ENCODE results near the gene RPS17.

Gene RPS17

GRCh38 chr15:82545478-82545877, 5.2 kb upstream of the RPS17 start:
- Histone ChIP-seq H3K36me3 (ENCODE audit: control insufficient read depth in 1 of 2, insufficient read depth in 2 of 2, low read length in 2 of 2) (peaks cover 0 to 24% of the 10 kb centered on the region in 2 donors), H3K27ac (ENCODE audit: low read length) (no peak overlapping the region), H3K4me3 (ENCODE audit: low read depth in 1 of 2, low read length in 2 of 2) (no peak overlapping the region), H3K9me3 (ENCODE audit: control insufficient read depth in 1 of 2, low read length in 2 of 2) (no peaks in the 10 kb centered on the region), H3K27me3 (ENCODE audit: low read depth, low read length) (no peaks in the 10 kb centered on the region), H3K4me1 (ENCODE audit: control insufficient read depth in 1 of 2, insufficient read depth in 2 of 2, low read length in 2 of 2) (peaks cover 0 to 4% of the 10 kb centered on the region in 2 donors)

- no peak overlapping the region for H3K4me3 ChIP-seq (ENCODE audit: low read depth in 1 of 2, low read length in 2 of 2)
- H3K9me3 ChIP-seq (ENCODE audit: control insufficient read depth in 1 of 2, low read length in 2 of 2), result no peaks in the 10 kb centered on the region
- no peaks in the 10 kb centered on the region for H3K27me3 ChIP-seq (ENCODE audit: low read depth, low read length)
- H3K27ac ChIP-seq (ENCODE audit: low read length), result no peak overlapping the region
- peaks cover 0 to 4% of the 10 kb centered on the region in 2 donors for H3K4me1 ChIP-seq (ENCODE audit: control insufficient read depth in 1 of 2, insufficient read depth in 2 of 2, low read length in 2 of 2)
- peaks cover 0 to 20% of the 10 kb centered on the region in 2 donors for H3K36me3 ChIP-seq (ENCODE audit: control insufficient read depth in 1 of 2, insufficient read depth in 2 of 2, low read length in 2 of 2)
Measured at GRCh38 chr15:82545002-82545401, 4.7 kb upstream of the RPS17 start.

- no peaks in the 10 kb centered on the region for H3K9me3 ChIP-seq (ENCODE audit: control insufficient read depth in 1 of 2, low read length in 2 of 2)
- H3K36me3 ChIP-seq (ENCODE audit: control insufficient read depth in 1 of 2, insufficient read depth in 2 of 2, low read length in 2 of 2), result peaks cover 0 to 14% of the 10 kb centered on the region in 2 donors
- no peak overlapping the region for H3K27ac ChIP-seq (ENCODE audit: low read length)
- no peak overlapping the region for H3K4me3 ChIP-seq (ENCODE audit: low read depth in 1 of 2, low read length in 2 of 2)
- peaks cover 0 to 4% of the 10 kb centered on the region in 2 donors for H3K4me1 ChIP-seq (ENCODE audit: control insufficient read depth in 1 of 2, insufficient read depth in 2 of 2, low read length in 2 of 2)
- H3K27me3 ChIP-seq (ENCODE audit: low read depth, low read length), result no peaks in the 10 kb centered on the region
Measured at GRCh38 chr15:82544431-82544830, 4.2 kb upstream of the RPS17 start.

- no peaks in the 10 kb centered on the region for H3K9me3 ChIP-seq (ENCODE audit: control insufficient read depth in 1 of 2, low read length in 2 of 2)
- H3K27me3 ChIP-seq (ENCODE audit: low read depth, low read length), result no peaks in the 10 kb centered on the region
- H3K4me1 ChIP-seq (ENCODE audit: control insufficient read depth in 1 of 2, insufficient read depth in 2 of 2, low read length in 2 of 2), result peaks cover 7 to 15% of the 10 kb centered on the region in 2 donors
- H3K36me3 ChIP-seq (ENCODE audit: control insufficient read depth in 1 of 2, insufficient read depth in 2 of 2, low read length in 2 of 2), result peaks cover 7 to 16% of the 10 kb centered on the region in 2 donors
- H3K4me3 ChIP-seq (ENCODE audit: low read depth in 1 of 2, low read length in 2 of 2), result no peak overlapping the region
- H3K27ac ChIP-seq (ENCODE audit: low read length), result no peak overlapping the region
Measured at GRCh38 chr15:82543160-82543559, 2.9 kb upstream of the RPS17 start.

GRCh38 chr15:82540984-82541431, 751 bp upstream of the RPS17 start:
- H3K4me1 ChIP-seq (ENCODE audit: control insufficient read depth in 1 of 2, insufficient read depth in 2 of 2, low read length in 2 of 2), result peaks cover 8 to 22% of the 10 kb centered on the region in 2 donors
- H3K4me3 ChIP-seq (ENCODE audit: low read depth in 1 of 2, low read length in 2 of 2), result peak overlapping the region; percentile 92 to 98
- no peaks in the 10 kb centered on the region for H3K9me3 ChIP-seq (ENCODE audit: control insufficient read depth in 1 of 2, low read length in 2 of 2)
- H3K27me3 ChIP-seq (ENCODE audit: low read depth, low read length), result no peaks in the 10 kb centered on the region
- peaks cover 29 to 32% of the 10 kb centered on the region in 2 donors for H3K36me3 ChIP-seq (ENCODE audit: control insufficient read depth in 1 of 2, insufficient read depth in 2 of 2, low read length in 2 of 2)
- peak overlapping the region; percentile 95 for H3K27ac ChIP-seq (ENCODE audit: low read length)

GRCh38 chr15:82539691-82540054, 584 bp downstream of the RPS17 start:
- H3K9me3 ChIP-seq (ENCODE audit: control insufficient read depth in 1 of 2, low read length in 2 of 2), result no peaks in the 10 kb centered on the region
- H3K4me1 ChIP-seq (ENCODE audit: control insufficient read depth in 1 of 2, insufficient read depth in 2 of 2, low read length in 2 of 2), result peaks cover 8 to 22% of the 10 kb centered on the region in 2 donors
- H3K36me3 ChIP-seq (ENCODE audit: control insufficient read depth in 1 of 2, insufficient read depth in 2 of 2, low read length in 2 of 2), result peaks cover 30 to 32% of the 10 kb centered on the region in 2 donors
- peak overlapping the region; percentile 92 to 98 for H3K4me3 ChIP-seq (ENCODE audit: low read depth in 1 of 2, low read length in 2 of 2)
- peak overlapping the region; percentile 75 for H3K27ac ChIP-seq (ENCODE audit: low read length)
- H3K27me3 ChIP-seq (ENCODE audit: low read depth, low read length), result no peaks in the 10 kb centered on the region

- H3K9me3 ChIP-seq (ENCODE audit: control insufficient read depth in 1 of 2, low read length in 2 of 2), result no peaks in the 10 kb centered on the region
- peak overlapping the region; percentile 75 for H3K27ac ChIP-seq (ENCODE audit: low read length)
- H3K36me3 ChIP-seq (ENCODE audit: control insufficient read depth in 1 of 2, insufficient read depth in 2 of 2, low read length in 2 of 2), result peaks cover 30 to 36% of the 10 kb centered on the region in 2 donors
- peak overlapping the region; percentile 92 to 98 for H3K4me3 ChIP-seq (ENCODE audit: low read depth in 1 of 2, low read length in 2 of 2)
- H3K4me1 ChIP-seq (ENCODE audit: control insufficient read depth in 1 of 2, insufficient read depth in 2 of 2, low read length in 2 of 2), result peaks cover 8 to 22% of the 10 kb centered on the region in 2 donors
- no peaks in the 10 kb centered on the region for H3K27me3 ChIP-seq (ENCODE audit: low read depth, low read length)
Measured at GRCh38 chr15:82538961-82539690, 1.1 kb downstream of the RPS17 start.

- Histone ChIP-seq H3K36me3 (ENCODE audit: control insufficient read depth in 1 of 2, insufficient read depth in 2 of 2, low read length in 2 of 2) (peaks cover 30 to 47% of the 10 kb centered on the region in 2 donors), H3K4me1 (ENCODE audit: control insufficient read depth in 1 of 2, insufficient read depth in 2 of 2, low read length in 2 of 2) (peaks cover 8 to 22% of the 10 kb centered on the region in 2 donors), H3K27me3 (ENCODE audit: low read depth, low read length) (no peaks in the 10 kb centered on the region), H3K27ac (ENCODE audit: low read length) (no peak overlapping the region), H3K4me3 (ENCODE audit: low read depth in 1 of 2, low read length in 2 of 2) (no peak overlapping the region), H3K9me3 (ENCODE audit: control insufficient read depth in 1 of 2, low read length in 2 of 2) (no peaks in the 10 kb centered on the region)
Measured at GRCh38 chr15:82537351-82537908, 2.8 kb downstream of the RPS17 start.

GRCh38 chr15:82536409-82537350, 3.6 kb downstream of the RPS17 start:
- no peak overlapping the region for H3K27ac ChIP-seq (ENCODE audit: low read length)
- no peaks in the 10 kb centered on the region for H3K9me3 ChIP-seq (ENCODE audit: control insufficient read depth in 1 of 2, low read length in 2 of 2)
- H3K27me3 ChIP-seq (ENCODE audit: low read depth, low read length), result no peaks in the 10 kb centered on the region
- H3K4me1 ChIP-seq (ENCODE audit: control insufficient read depth in 1 of 2, insufficient read depth in 2 of 2, low read length in 2 of 2), result peaks cover 8 to 22% of the 10 kb centered on the region in 2 donors
- peaks cover 30 to 47% of the 10 kb centered on the region in 2 donors for H3K36me3 ChIP-seq (ENCODE audit: control insufficient read depth in 1 of 2, insufficient read depth in 2 of 2, low read length in 2 of 2)
- no peak overlapping the region for H3K4me3 ChIP-seq (ENCODE audit: low read depth in 1 of 2, low read length in 2 of 2)

- H3K4me1 ChIP-seq (ENCODE audit: control insufficient read depth in 1 of 2, insufficient read depth in 2 of 2, low read length in 2 of 2), result peaks cover 8 to 21% of the 10 kb centered on the region in 2 donors
- no peak overlapping the region for H3K4me3 ChIP-seq (ENCODE audit: low read depth in 1 of 2, low read length in 2 of 2)
- no peaks in the 10 kb centered on the region for H3K27me3 ChIP-seq (ENCODE audit: low read depth, low read length)
- no peak overlapping the region for H3K27ac ChIP-seq (ENCODE audit: low read length)
- H3K36me3 ChIP-seq (ENCODE audit: control insufficient read depth in 1 of 2, insufficient read depth in 2 of 2, low read length in 2 of 2), result peaks cover 30 to 47% of the 10 kb centered on the region in 2 donors
- no peaks in the 10 kb centered on the region for H3K9me3 ChIP-seq (ENCODE audit: control insufficient read depth in 1 of 2, low read length in 2 of 2)
Measured at GRCh38 chr15:82535566-82536408, 4.5 kb downstream of the RPS17 start.

Measured in muscle layer of duodenum (tissue), 2 donors.